GM23338 (cell line): ENCODE results near the gene NIPA2. TPM values are rescaled to one million over a fixed set of nuclear protein-coding genes. Genes with fewer than 3 reads are reported as not detected.
"Not testable (repeated sequence)": the region's sequence is repeated elsewhere in the genome, so short reads cannot be mapped to it uniquely, and the experiment has no call there.

Source experiments
- ATAC-seq: fragments of 200-7000 bp; cut with Tn5 transposase; 3 replicates; pipeline ENCODE4 v1.9.1; 2020
- DNase-seq: peaks from one replicate; pipeline ENCODE4 v3.0.0-alpha.2; 2015; ENCODE audit warnings: low spot score
- H2AFZ ChIP-seq: fragments of 200-600 bp; sonication (generic); 2 replicates; pipeline ENCODE4 v1.8.0; 2016; ENCODE audit warnings: antibody characterized with exemption, mild to moderate bottlenecking, moderate library complexity
- H3F3A ChIP-seq: fragments of 200-600 bp; sonication (generic); replicated peaks from 2 replicates; pipeline ENCODE4 v1.8.0; 2017; ENCODE audit warnings: antibody characterized with exemption, mixed run types, low read depth
- H3K27ac ChIP-seq: fragments of 200-600 bp; sonication (generic); 2 replicates; pipeline ENCODE4 v1.6.1; 2016; ENCODE audit warnings: low read depth
- H3K27me3 ChIP-seq: fragments of 200-600 bp; sonication (generic); 2 replicates; pipeline ENCODE4 v1.8.0; 2016; ENCODE audit warnings: mild to moderate bottlenecking, mixed run types, moderate library complexity; ENCODE audit not compliant: insufficient read depth
- H3K36me3 ChIP-seq: fragments of 200-600 bp; sonication (generic); 2 replicates; pipeline ENCODE4 v1.8.0; 2016; ENCODE audit warnings: mild to moderate bottlenecking; ENCODE audit not compliant: insufficient read depth
- H3K4me1 ChIP-seq: fragments of 200-600 bp; sonication (generic); 2 replicates; pipeline ENCODE4 v1.8.0; 2016; ENCODE audit warnings: mild to moderate bottlenecking, moderate library complexity; ENCODE audit not compliant: insufficient read depth
- H3K4me2 ChIP-seq: fragments of 200-600 bp; sonication (generic); 2 replicates; pipeline ENCODE4 v1.7.1; 2017; ENCODE audit warnings: mixed run types
- H3K4me3 ChIP-seq: fragments of 200-600 bp; sonication (generic); 2 replicates; pipeline ENCODE4 v1.6.1; 2016; ENCODE audit warnings: mixed run types
- H3K79me2 ChIP-seq: fragments of 200-600 bp; sonication (generic); replicated peaks from 2 replicates; pipeline ENCODE4 v1.8.0; 2017; ENCODE audit warnings: mild to moderate bottlenecking; ENCODE audit not compliant: insufficient read depth
- H3K9me2 ChIP-seq: fragments of 200-600 bp; sonication (generic); 2 replicates; pipeline ENCODE4 v1.8.0; 2017; ENCODE audit not compliant: insufficient read depth
- H4K20me1 ChIP-seq: fragments of 200-600 bp; sonication (generic); replicated peaks from 2 replicates; pipeline ENCODE4 v1.8.0; 2017; ENCODE audit warnings: mild to moderate bottlenecking; ENCODE audit not compliant: insufficient read depth
- H3K27ac Mint-ChIP-seq: 2 replicates; pipeline ENCODE4 v1.8.0; 2020; ENCODE audit warnings: inconsistent platforms, mild to moderate bottlenecking, moderate library complexity, mixed read lengths
- H3K27me3 Mint-ChIP-seq: 3 replicates; pipeline ENCODE4 v1.8.0; 2022; ENCODE audit warnings: low read depth, mild to moderate bottlenecking, moderate library complexity, mixed read lengths, inconsistent platforms; ENCODE audit not compliant: insufficient read depth, poor library complexity
- H3K36me3 Mint-ChIP-seq: 3 replicates; pipeline ENCODE4 v1.8.0; 2021; ENCODE audit warnings: low read depth, mild to moderate bottlenecking, inconsistent platforms, moderate library complexity, mixed read lengths
- H3K4me1 Mint-ChIP-seq: 3 replicates; pipeline ENCODE4 v1.8.0; 2020; ENCODE audit warnings: mild to moderate bottlenecking, inconsistent platforms, mixed read lengths
- H3K4me3 Mint-ChIP-seq: 3 replicates; pipeline ENCODE4 v1.8.0; 2021; ENCODE audit warnings: moderate library complexity, mild to moderate bottlenecking, inconsistent platforms, mixed read lengths
- H3K9me3 Mint-ChIP-seq: 3 replicates; pipeline ENCODE4 v1.8.0; 2020; ENCODE audit warnings: moderate library complexity, mild to moderate bottlenecking, inconsistent platforms, mixed read lengths
- CREB1 ChIP-seq: fragments of 250-450 bp; sonication (Bioruptor Pico); IDR thresholded peaks from 2 replicates; pipeline ENCODE4 v1.5.0; 2020; ENCODE audit warnings: low read depth, mild to moderate bottlenecking, moderate library complexity
- EZH2 ChIP-seq: fragments of 200-600 bp; sonication (generic); IDR thresholded peaks from one replicate; pipeline ENCODE4 v1.8.0; 2017; ENCODE audit warnings: antibody characterized with exemption, mild to moderate bottlenecking, low read depth; ENCODE audit not compliant: unreplicated experiment
- EZH2phosphoT487 ChIP-seq: fragments of 200-600 bp; sonication (generic); IDR thresholded peaks from one replicate; pipeline ENCODE4 v1.8.1; 2018; ENCODE audit warnings: antibody characterized with exemption; ENCODE audit not compliant: unreplicated experiment
- JUNB ChIP-seq: IDR thresholded peaks from one replicate; pipeline ENCODE4 v1.6.1; 2016; ENCODE audit warnings: antibody characterized with exemption; ENCODE audit not compliant: unreplicated experiment
- STAT1 ChIP-seq: IDR thresholded peaks from one replicate; pipeline ENCODE4 v1.6.1; 2016; ENCODE audit warnings: antibody characterized with exemption; ENCODE audit not compliant: unreplicated experiment
- ZNF114 ChIP-seq: fragments of 250-450 bp; sonication (Bioruptor Pico); IDR thresholded peaks from 2 replicates; pipeline ENCODE4 v1.5.0; 2020; ENCODE audit warnings: mild to moderate bottlenecking, moderate library complexity
- ZNF331 ChIP-seq: fragments of 250-450 bp; sonication (Bioruptor Pico); IDR thresholded peaks from 2 replicates; pipeline ENCODE4 v1.5.0; 2020; ENCODE audit warnings: low read depth, mild to moderate bottlenecking, moderate library complexity
- polyA plus RNA-seq: library from polyadenylated mRNA; unstranded; fragments of >200 nt; fragmentation: Nextera tagmentation; extraction: Ambion mirVana; gene quantifications from 2 replicates; pipeline ENCODE4 v1.2.1, GENCODE V29; 2016
- total RNA-seq: library from RNA; depleted of rRNA; stranded (reverse); fragments of >200 nt; shearing (Covaris generic); gene quantifications from 2 replicates; pipeline ENCODE4 v1.2.3, GENCODE V29; 2014
- TF ChIP-seq, protein P1 (sequence below): IDR thresholded peaks from 2 replicates; pipeline ENCODE4 v1.6.1; 2016; ENCODE audit warnings: antibody characterized with exemption
- TF ChIP-seq, protein P2 (sequence below), 2 experiments: fragments of 200-600 bp in 1 of 2; sonication (generic) in 1 of 2; conservative IDR thresholded peaks; 2 replicates each; pipeline versions ENCODE4 v1.5.1 to v1.6.1; 2016 to 2017; ENCODE audit warnings: antibody characterized with exemption in 2 of 2, low read depth in 2 of 2, mild to moderate bottlenecking in 2 of 2, moderate library complexity in 1 of 2
- TF ChIP-seq, protein P3 (sequence below): IDR thresholded peaks from one replicate; pipeline ENCODE4 v1.6.1; 2018; ENCODE audit warnings: antibody characterized with exemption; ENCODE audit not compliant: unreplicated experiment

The NIPA2 gene
- total and polyA plus RNA-seq, 2 experiments from 2014 or later = 35.0 to 105 TPM

DNA sequence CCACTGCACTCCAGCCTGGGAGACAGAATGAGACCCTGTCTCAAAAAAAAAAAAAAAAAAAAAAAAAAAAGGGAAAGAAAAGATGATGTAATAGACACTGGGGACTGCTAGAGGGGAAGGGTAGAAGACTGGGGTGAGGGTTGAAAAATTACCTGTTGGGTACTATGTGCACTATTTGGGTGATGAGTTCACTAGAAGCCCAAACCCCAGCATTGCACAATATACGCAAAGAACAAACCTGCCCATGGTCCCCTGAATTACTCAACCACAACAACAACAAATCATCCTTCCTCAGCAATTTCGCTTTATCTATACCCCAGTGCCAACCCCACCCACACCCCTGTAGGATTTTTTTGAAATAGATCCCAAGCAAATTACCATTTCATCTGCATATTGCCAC is 38.6 kb upstream of the NIPA2 start (continued):
- TF ChIP-seq, protein P1, sequence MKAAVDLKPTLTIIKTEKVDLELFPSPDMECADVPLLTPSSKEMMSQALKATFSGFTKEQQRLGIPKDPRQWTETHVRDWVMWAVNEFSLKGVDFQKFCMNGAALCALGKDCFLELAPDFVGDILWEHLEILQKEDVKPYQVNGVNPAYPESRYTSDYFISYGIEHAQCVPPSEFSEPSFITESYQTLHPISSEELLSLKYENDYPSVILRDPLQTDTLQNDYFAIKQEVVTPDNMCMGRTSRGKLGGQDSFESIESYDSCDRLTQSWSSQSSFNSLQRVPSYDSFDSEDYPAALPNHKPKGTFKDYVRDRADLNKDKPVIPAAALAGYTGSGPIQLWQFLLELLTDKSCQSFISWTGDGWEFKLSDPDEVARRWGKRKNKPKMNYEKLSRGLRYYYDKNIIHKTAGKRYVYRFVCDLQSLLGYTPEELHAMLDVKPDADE = no peak
- no peak for TF ChIP-seq STAT1
- no peak for TF ChIP-seq EZH2
- TF ChIP-seq ZNF114 (CRISPR knock-in tag) = no peak
- no peak for TF ChIP-seq JUNB
- TF ChIP-seq, protein P2, sequence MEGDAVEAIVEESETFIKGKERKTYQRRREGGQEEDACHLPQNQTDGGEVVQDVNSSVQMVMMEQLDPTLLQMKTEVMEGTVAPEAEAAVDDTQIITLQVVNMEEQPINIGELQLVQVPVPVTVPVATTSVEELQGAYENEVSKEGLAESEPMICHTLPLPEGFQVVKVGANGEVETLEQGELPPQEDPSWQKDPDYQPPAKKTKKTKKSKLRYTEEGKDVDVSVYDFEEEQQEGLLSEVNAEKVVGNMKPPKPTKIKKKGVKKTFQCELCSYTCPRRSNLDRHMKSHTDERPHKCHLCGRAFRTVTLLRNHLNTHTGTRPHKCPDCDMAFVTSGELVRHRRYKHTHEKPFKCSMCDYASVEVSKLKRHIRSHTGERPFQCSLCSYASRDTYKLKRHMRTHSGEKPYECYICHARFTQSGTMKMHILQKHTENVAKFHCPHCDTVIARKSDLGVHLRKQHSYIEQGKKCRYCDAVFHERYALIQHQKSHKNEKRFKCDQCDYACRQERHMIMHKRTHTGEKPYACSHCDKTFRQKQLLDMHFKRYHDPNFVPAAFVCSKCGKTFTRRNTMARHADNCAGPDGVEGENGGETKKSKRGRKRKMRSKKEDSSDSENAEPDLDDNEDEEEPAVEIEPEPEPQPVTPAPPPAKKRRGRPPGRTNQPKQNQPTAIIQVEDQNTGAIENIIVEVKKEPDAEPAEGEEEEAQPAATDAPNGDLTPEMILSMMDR (conservative IDR thresholded peaks at IDR 0.05; ENCODE audit: low read depth in 2 of 2) = no peak
- no peak for TF ChIP-seq ZNF331 (CRISPR knock-in tag)
- TF ChIP-seq, protein P3, sequence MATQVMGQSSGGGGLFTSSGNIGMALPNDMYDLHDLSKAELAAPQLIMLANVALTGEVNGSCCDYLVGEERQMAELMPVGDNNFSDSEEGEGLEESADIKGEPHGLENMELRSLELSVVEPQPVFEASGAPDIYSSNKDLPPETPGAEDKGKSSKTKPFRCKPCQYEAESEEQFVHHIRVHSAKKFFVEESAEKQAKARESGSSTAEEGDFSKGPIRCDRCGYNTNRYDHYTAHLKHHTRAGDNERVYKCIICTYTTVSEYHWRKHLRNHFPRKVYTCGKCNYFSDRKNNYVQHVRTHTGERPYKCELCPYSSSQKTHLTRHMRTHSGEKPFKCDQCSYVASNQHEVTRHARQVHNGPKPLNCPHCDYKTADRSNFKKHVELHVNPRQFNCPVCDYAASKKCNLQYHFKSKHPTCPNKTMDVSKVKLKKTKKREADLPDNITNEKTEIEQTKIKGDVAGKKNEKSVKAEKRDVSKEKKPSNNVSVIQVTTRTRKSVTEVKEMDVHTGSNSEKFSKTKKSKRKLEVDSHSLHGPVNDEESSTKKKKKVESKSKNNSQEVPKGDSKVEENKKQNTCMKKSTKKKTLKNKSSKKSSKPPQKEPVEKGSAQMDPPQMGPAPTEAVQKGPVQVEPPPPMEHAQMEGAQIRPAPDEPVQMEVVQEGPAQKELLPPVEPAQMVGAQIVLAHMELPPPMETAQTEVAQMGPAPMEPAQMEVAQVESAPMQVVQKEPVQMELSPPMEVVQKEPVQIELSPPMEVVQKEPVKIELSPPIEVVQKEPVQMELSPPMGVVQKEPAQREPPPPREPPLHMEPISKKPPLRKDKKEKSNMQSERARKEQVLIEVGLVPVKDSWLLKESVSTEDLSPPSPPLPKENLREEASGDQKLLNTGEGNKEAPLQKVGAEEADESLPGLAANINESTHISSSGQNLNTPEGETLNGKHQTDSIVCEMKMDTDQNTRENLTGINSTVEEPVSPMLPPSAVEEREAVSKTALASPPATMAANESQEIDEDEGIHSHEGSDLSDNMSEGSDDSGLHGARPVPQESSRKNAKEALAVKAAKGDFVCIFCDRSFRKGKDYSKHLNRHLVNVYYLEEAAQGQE = no peak
- TF ChIP-seq CREB1 (CRISPR knock-in tag) = no peak
- TF ChIP-seq EZH2phosphoT487 = no peak

DNA sequence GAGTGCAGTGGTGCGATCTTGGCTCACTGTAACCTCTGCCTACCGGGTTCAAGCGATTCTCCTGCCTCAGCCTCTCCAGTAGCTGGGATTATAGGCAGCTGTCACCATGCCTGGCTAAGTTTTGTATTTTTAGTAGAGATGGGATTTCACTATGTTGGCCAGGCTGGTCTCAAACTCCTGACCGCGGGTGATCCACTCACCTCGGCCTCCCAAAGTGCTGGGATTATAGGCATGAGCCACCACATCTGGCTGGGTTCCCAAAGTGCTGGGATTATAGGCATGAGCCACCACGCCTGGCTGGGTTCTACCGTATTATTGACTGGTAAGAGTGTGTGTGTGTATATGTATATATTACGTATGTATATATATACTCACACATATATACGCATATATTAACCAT is 35.5 kb upstream of the NIPA2 start:
- H3K4me2 ChIP-seq, H3K36me3 Mint-ChIP-seq, ATAC-seq, H3K9me3 Mint-ChIP-seq, H3K4me3 Mint-ChIP-seq, DNase-seq, H3K27me3 Mint-ChIP-seq, H3K36me3 ChIP-seq, H3K4me1 ChIP-seq, H3K4me1 Mint-ChIP-seq, H3K27ac Mint-ChIP-seq, H3K9me2 ChIP-seq, H2AFZ ChIP-seq, H3K4me3 ChIP-seq, H3F3A ChIP-seq, H3K27me3 ChIP-seq, H3K27ac ChIP-seq: not testable (repeated sequence)
- H3K79me2 ChIP-seq = peaks cover 80% of the 10 kb centered on the region
- peaks cover 14% of the 10 kb centered on the region; the same call in 1 of the 2 replicates for H4K20me1 ChIP-seq
